SK-N-MC (cell line): ENCODE data around the gene UTP11.

Source experiments
- DNase-seq: peaks from one replicate; pipeline ENCODE4 v3.0.0-alpha.2; 2011; ENCODE audit warnings: low read depth, low spot score
- H3K27ac ChIP-seq: fragments of 200-600 bp; sonication (generic); 2 replicates; pipeline ENCODE4 v1.5.1; 2016; ENCODE audit warnings: mixed run types
- H3K36me3 ChIP-seq: fragments of 200-600 bp; sonication (generic); 2 replicates; pipeline ENCODE4 v1.6.1; 2017; ENCODE audit warnings: antibody characterized with exemption, low read length, mixed read lengths; ENCODE audit not compliant: insufficient read depth
- H3K4me3 ChIP-seq: fragments of 200-600 bp; sonication (generic); 2 replicates; pipeline ENCODE4 v1.5.1; 2016
- H3K9ac ChIP-seq: fragments of 200-600 bp; sonication (generic); 2 replicates; pipeline ENCODE4 v1.8.0; 2017; ENCODE audit warnings: mixed run types, mixed read lengths; ENCODE audit not compliant: insufficient read length
- H3K9me3 ChIP-seq: fragments of 200-600 bp; sonication (generic); 2 replicates; pipeline ENCODE4 v1.6.1; 2017; ENCODE audit warnings: low read depth, mild to moderate bottlenecking, antibody characterized with exemption, low read length, moderate library complexity, mixed read lengths
- EZH2 ChIP-seq: fragments of 200-600 bp; sonication (generic); IDR thresholded peaks from one replicate; pipeline ENCODE4 v1.6.1; 2017; ENCODE audit warnings: antibody characterized with exemption
- FOXP2 ChIP-seq: optimal IDR thresholded peaks from 2 replicates; pipeline ENCODE3; 2011; ENCODE audit warnings: mild to moderate bottlenecking, moderate library complexity; ENCODE audit not compliant: insufficient read depth; ENCODE audit errors: extremely low read length, control extremely low read depth
- POLR2AphosphoS5 ChIP-seq: IDR thresholded peaks from 2 replicates; pipeline ENCODE4 v1.6.1; 2012; ENCODE audit warnings: mild to moderate bottlenecking, low read depth, low read length, borderline replicate concordance

The UTP11 gene

GRCh38 chr1:38009841-38010180, 2.7 kb upstream of the UTP11 start:
- no peak for DNase-seq
- H3K27ac ChIP-seq: peak overlapping the region; percentile 91; the same call in 1 of the 2 replicates
- no peak overlapping the region for H3K9ac ChIP-seq
- H3K4me3 ChIP-seq: no peak overlapping the region
- peaks cover 8% of the 10 kb centered on the region; the same call in 1 of the 2 replicates for H3K36me3 ChIP-seq
- H3K9me3 ChIP-seq: no peaks in the 10 kb centered on the region
- TF ChIP-seq EZH2 (no peak), POLR2AphosphoS5 (no peak), FOXP2 (no peak)

- peak overlapping the region; percentile 99 for H3K4me3 ChIP-seq
- peak overlapping the region; percentile 96; the same call in 1 of the 2 replicates for H3K27ac ChIP-seq
- no peak for DNase-seq
- H3K9ac ChIP-seq: peak overlapping the region; percentile 99
- TF ChIP-seq FOXP2 (no peak), EZH2 (no peak), POLR2AphosphoS5 (no peak)
- H3K9me3 ChIP-seq: no peaks in the 10 kb centered on the region
- peaks cover 42% of the 10 kb centered on the region for H3K36me3 ChIP-seq
Measured at GRCh38 chr1:38013227-38013622, 691 bp downstream of the UTP11 start.

- H3K4me3 ChIP-seq: peak overlapping the region; percentile 99
- DNase-seq: no peak
- no peak overlapping the region for H3K27ac ChIP-seq
Measured at GRCh38 chr1:38014171-38014570, 1.6 kb downstream of the UTP11 start.

GRCh38 chr1:38014724-38015424, 2.3 kb downstream of the UTP11 start:
- Histone ChIP-seq H3K9ac (no peak overlapping the region), H3K36me3 (peaks cover 57% of the 10 kb centered on the region), H3K27ac (peak overlapping the region; percentile 79; the same call in 1 of the 2 replicates), H3K9me3 (no peaks in the 10 kb centered on the region), H3K4me3 (peak overlapping the region; percentile 14; the same call in 1 of the 2 replicates)
- TF ChIP-seq POLR2AphosphoS5: no peak
- TF ChIP-seq FOXP2: no peak
- no peak for TF ChIP-seq EZH2
- no peak for DNase-seq

More at GRCh38 chr1:38014171-38014570, 1.6 kb downstream of the UTP11 start:
- Histone ChIP-seq H3K36me3 (peaks cover 51% of the 10 kb centered on the region), H3K9me3 (no peaks in the 10 kb centered on the region), H3K9ac (peak overlapping the region; percentile 1)
- TF ChIP-seq FOXP2 (no peak), EZH2 (no peak), POLR2AphosphoS5 (no peak)

- H3K27ac ChIP-seq: peak overlapping the region; percentile 79; the same call in 1 of the 2 replicates
- no peak for DNase-seq
- H3K9ac ChIP-seq: peak overlapping the region; percentile 16
- no peaks in the 10 kb centered on the region for H3K9me3 ChIP-seq
- TF ChIP-seq POLR2AphosphoS5: no peak
- no peak for TF ChIP-seq EZH2
- TF ChIP-seq FOXP2: no peak
- H3K36me3 ChIP-seq: peaks cover 69% of the 10 kb centered on the region
- H3K4me3 ChIP-seq: no peak overlapping the region
Measured at GRCh38 chr1:38015978-38016725, 3.6 kb downstream of the UTP11 start.

- H3K9ac ChIP-seq: no peak overlapping the region
- no peak for DNase-seq
- TF ChIP-seq EZH2: no peak
- no peak for TF ChIP-seq FOXP2
- TF ChIP-seq POLR2AphosphoS5: no peak
- no peak overlapping the region for H3K4me3 ChIP-seq
- peaks cover 95% of the 10 kb centered on the region for H3K36me3 ChIP-seq
- no peaks in the 10 kb centered on the region for H3K9me3 ChIP-seq
- H3K27ac ChIP-seq: no peak overlapping the region
Measured at GRCh38 chr1:38018864-38019343, 6.4 kb downstream of the UTP11 start.

GRCh38 chr1:38020396-38020795, 7.9 kb downstream of the UTP11 start:
- no peak for DNase-seq
- Histone ChIP-seq H3K4me3 (no peak overlapping the region), H3K27ac (no peak overlapping the region), H3K9me3 (no peaks in the 10 kb centered on the region), H3K36me3 (peaks cover 96% of the 10 kb centered on the region), H3K9ac (peak overlapping the region; percentile 14)
- TF ChIP-seq FOXP2 (no peak), EZH2 (no peak), POLR2AphosphoS5 (no peak)

GRCh38 chr1:38021969-38022368, 9.4 kb downstream of the UTP11 start:
- Histone ChIP-seq H3K9ac (no peak overlapping the region), H3K9me3 (no peaks in the 10 kb centered on the region), H3K27ac (no peak overlapping the region), H3K36me3 (peaks cover 90% of the 10 kb centered on the region), H3K4me3 (no peak overlapping the region)
- TF ChIP-seq EZH2 (no peak), POLR2AphosphoS5 (no peak), FOXP2 (no peak)
- DNase-seq: no peak

GRCh38 chr1:38022810-38023209, 10.3 kb downstream of the UTP11 start:
- Histone ChIP-seq H3K27ac (no peak overlapping the region), H3K4me3 (no peak overlapping the region), H3K36me3 (peaks cover 82% of the 10 kb centered on the region), H3K9ac (no peak overlapping the region), H3K9me3 (no peaks in the 10 kb centered on the region)
- TF ChIP-seq POLR2AphosphoS5 (no peak), EZH2 (no peak), FOXP2 (no peak)
- no peak for DNase-seq
